ENCODE results near the gene U2SURP.

GRCh38 chr3:142975316-142975995, 25.9 kb upstream of the U2SURP start:
- TF ChIP-seq, protein P1, sequence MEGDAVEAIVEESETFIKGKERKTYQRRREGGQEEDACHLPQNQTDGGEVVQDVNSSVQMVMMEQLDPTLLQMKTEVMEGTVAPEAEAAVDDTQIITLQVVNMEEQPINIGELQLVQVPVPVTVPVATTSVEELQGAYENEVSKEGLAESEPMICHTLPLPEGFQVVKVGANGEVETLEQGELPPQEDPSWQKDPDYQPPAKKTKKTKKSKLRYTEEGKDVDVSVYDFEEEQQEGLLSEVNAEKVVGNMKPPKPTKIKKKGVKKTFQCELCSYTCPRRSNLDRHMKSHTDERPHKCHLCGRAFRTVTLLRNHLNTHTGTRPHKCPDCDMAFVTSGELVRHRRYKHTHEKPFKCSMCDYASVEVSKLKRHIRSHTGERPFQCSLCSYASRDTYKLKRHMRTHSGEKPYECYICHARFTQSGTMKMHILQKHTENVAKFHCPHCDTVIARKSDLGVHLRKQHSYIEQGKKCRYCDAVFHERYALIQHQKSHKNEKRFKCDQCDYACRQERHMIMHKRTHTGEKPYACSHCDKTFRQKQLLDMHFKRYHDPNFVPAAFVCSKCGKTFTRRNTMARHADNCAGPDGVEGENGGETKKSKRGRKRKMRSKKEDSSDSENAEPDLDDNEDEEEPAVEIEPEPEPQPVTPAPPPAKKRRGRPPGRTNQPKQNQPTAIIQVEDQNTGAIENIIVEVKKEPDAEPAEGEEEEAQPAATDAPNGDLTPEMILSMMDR (IDR thresholded peaks at IDR 0.05; ENCODE audit: insufficient read depth, low read depth, low read length) = no peak
- TF ChIP-seq EZH2 (IDR thresholded peaks at IDR 0.05; ENCODE audit: insufficient read depth, low read length) = no peak

All from astrocyte (in vitro differentiated cells and primary cell).